H9 (cell line): ENCODE measurements around the gene MYO1D. TPM values are rescaled to one million over a fixed set of nuclear protein-coding genes. Genes with fewer than 3 reads are reported as not detected.

Experiments
- DNase-seq: peaks from one replicate; pipeline ENCODE4 v3.0.0-alpha.2; 2017
- H2AFZ ChIP-seq: one replicate; pipeline ENCODE4 v1.6.1; 2013; ENCODE audit warnings: mild to moderate bottlenecking, low read length, control low read depth, moderate library complexity
- H2AK5ac ChIP-seq: 2 replicates; pipeline ENCODE4 v1.6.1; 2013; ENCODE audit warnings: low read length, control low read depth, mixed read lengths; ENCODE audit not compliant: insufficient read length
- H2BK120ac ChIP-seq: one replicate; pipeline ENCODE4 v1.6.1; 2013; ENCODE audit warnings: low read depth, mild to moderate bottlenecking, low read length, control low read depth, inconsistent platforms; ENCODE audit not compliant: poor library complexity, severe bottlenecking
- H2BK12ac ChIP-seq: 2 replicates; pipeline ENCODE4 v1.6.1; 2013; ENCODE audit warnings: low read length, control low read depth, mixed read lengths, low read depth; ENCODE audit not compliant: insufficient read length
- H2BK15ac ChIP-seq: 2 replicates; pipeline ENCODE4 v1.6.1; 2013; ENCODE audit warnings: low read depth, low read length, control low read depth
- H2BK20ac ChIP-seq: one replicate; pipeline ENCODE4 v1.6.1; 2013; ENCODE audit warnings: low read depth, mild to moderate bottlenecking, low read length, control low read depth, inconsistent platforms; ENCODE audit not compliant: poor library complexity, severe bottlenecking
- H2BK5ac ChIP-seq: 2 replicates; pipeline ENCODE4 v1.6.1; 2013; ENCODE audit warnings: low read length, control low read depth, mixed read lengths; ENCODE audit not compliant: insufficient read length
- H3K14ac ChIP-seq: 2 replicates; pipeline ENCODE4 v1.6.1; 2013; ENCODE audit warnings: low read length, control low read depth; ENCODE audit not compliant: insufficient read depth
- H3K18ac ChIP-seq: 2 replicates; pipeline ENCODE4 v1.6.1; 2013; ENCODE audit warnings: low read depth, mild to moderate bottlenecking, mixed read lengths, low read length, control low read depth; ENCODE audit not compliant: insufficient read length
- H3K23ac ChIP-seq: 2 replicates; pipeline ENCODE4 v1.6.1; 2013; ENCODE audit warnings: low read length, control low read depth, mixed read lengths, low read depth; ENCODE audit not compliant: insufficient read length
- H3K23me2 ChIP-seq: 2 replicates; pipeline ENCODE4 v1.6.1; 2013; ENCODE audit warnings: low read depth, mild to moderate bottlenecking, mixed read lengths, low read length, control low read depth; ENCODE audit not compliant: insufficient read length, poor library complexity, severe bottlenecking
- H3K27ac ChIP-seq: 2 replicates; pipeline ENCODE4 v1.5.1; 2013; ENCODE audit warnings: low read length, control low read depth, mixed read lengths, low read depth; ENCODE audit not compliant: insufficient read length
- H3K27me3 ChIP-seq: 2 replicates; pipeline ENCODE4 v1.6.1; 2013; ENCODE audit warnings: low read length, control low read depth, inconsistent platforms; ENCODE audit not compliant: insufficient read depth
- H3K4ac ChIP-seq: 2 replicates; pipeline ENCODE4 v1.6.1; 2013; ENCODE audit warnings: low read depth, mild to moderate bottlenecking, control low read depth, inconsistent platforms, low read length, moderate library complexity
- H3K4me1 ChIP-seq: 2 replicates; pipeline ENCODE4 v1.6.1; 2013; ENCODE audit warnings: low read length, control low read depth, inconsistent platforms; ENCODE audit not compliant: insufficient read depth
- H3K4me2 ChIP-seq: 2 replicates; pipeline ENCODE4 v1.6.1; 2013; ENCODE audit warnings: low read length, control low read depth, mixed read lengths; ENCODE audit not compliant: insufficient read length, insufficient read depth
- H3K56ac ChIP-seq: 2 replicates; pipeline ENCODE4 v1.6.1; 2013; ENCODE audit warnings: low read depth, mild to moderate bottlenecking, mixed read lengths, low read length, control low read depth; ENCODE audit not compliant: insufficient read length
- H3K79me1 ChIP-seq: 2 replicates; pipeline ENCODE4 v1.6.1; 2013; ENCODE audit warnings: low read depth, mild to moderate bottlenecking, moderate library complexity, low read length, control low read depth, inconsistent platforms; ENCODE audit not compliant: insufficient read depth, poor library complexity, severe bottlenecking
- H3K79me2 ChIP-seq: 2 replicates; pipeline ENCODE4 v1.6.1; 2013; ENCODE audit warnings: low read length, control low read depth, inconsistent platforms; ENCODE audit not compliant: insufficient read depth
- H3K9ac ChIP-seq: 2 replicates; pipeline ENCODE4 v1.6.1; 2013; ENCODE audit warnings: low read length, control low read depth, mixed read lengths; ENCODE audit not compliant: insufficient read length; ENCODE audit errors: extremely low read depth
- H3K9me3 ChIP-seq: one replicate; pipeline ENCODE4 v1.6.1; 2013; ENCODE audit warnings: low read depth, low read length, inconsistent platforms; ENCODE audit not compliant: control insufficient read depth
- H3T11ph ChIP-seq: one replicate; pipeline ENCODE4 v1.6.1; 2013; ENCODE audit warnings: mild to moderate bottlenecking, low read length, control low read depth, inconsistent platforms
- H4K20me1 ChIP-seq: one replicate; pipeline ENCODE4 v1.6.1; 2013; ENCODE audit not compliant: control insufficient read depth, insufficient read length, insufficient read depth
- H4K5ac ChIP-seq: 2 replicates; pipeline ENCODE4 v1.6.1; 2013; ENCODE audit warnings: low read depth, mild to moderate bottlenecking, mixed read lengths, low read length, control low read depth; ENCODE audit not compliant: insufficient read length
- H4K8ac ChIP-seq: replicated peaks from 2 replicates; pipeline ENCODE4 v1.6.1; 2013; ENCODE audit warnings: low read length, control low read depth, mixed read lengths, low read depth; ENCODE audit not compliant: insufficient read length
- H4K91ac ChIP-seq: 2 replicates; pipeline ENCODE4 v1.6.1; 2013; ENCODE audit warnings: low read depth, mild to moderate bottlenecking, moderate library complexity, mixed read lengths, low read length, control low read depth; ENCODE audit not compliant: insufficient read length
- H3K27ac Mint-ChIP-seq, 3 experiments: 2 replicates in 2 of 3; 3 replicates in 1 of 3; pipeline ENCODE4 v1.8.0; 2020 to 2021; ENCODE audit warnings: mixed read lengths in 3 of 3, mild to moderate bottlenecking in 1 of 3, moderate library complexity in 1 of 3
- H3K27me3 Mint-ChIP-seq: 2 replicates; pipeline ENCODE4 v1.8.0; 2021; ENCODE audit warnings: low read depth, mild to moderate bottlenecking, moderate library complexity, mixed read lengths
- H3K36me3 Mint-ChIP-seq, 3 experiments: 2 replicates in 2 of 3; 3 replicates in 1 of 3; pipeline ENCODE4 v1.8.0; 2020 to 2021; ENCODE audit warnings: low read depth in 3 of 3, mixed read lengths in 3 of 3; ENCODE audit not compliant: insufficient read depth in 1 of 3
- H3K4me1 Mint-ChIP-seq, 2 experiments: 2 replicates each; pipeline ENCODE4 v1.8.0; 2020; ENCODE audit warnings: mixed read lengths in 2 of 2
- H3K4me3 Mint-ChIP-seq, 2 experiments: 2 replicates in 1 of 2; 3 replicates in 1 of 2; pipeline ENCODE4 v1.8.0; 2020 to 2021; ENCODE audit warnings: mild to moderate bottlenecking in 2 of 2, mixed read lengths in 2 of 2, moderate library complexity in 1 of 2
- H3K9me3 Mint-ChIP-seq, 2 experiments: 2 replicates in 1 of 2; 3 replicates in 1 of 2; pipeline ENCODE4 v1.8.0; 2020; ENCODE audit warnings: mild to moderate bottlenecking in 2 of 2, mixed read lengths in 2 of 2, moderate library complexity in 1 of 2
- CTCF ChIP-seq: fragments of 200-600 bp; sonication (generic); conservative IDR thresholded peaks from 3 replicates; pipeline ENCODE4 v1.8.0; 2021; ENCODE audit warnings: antibody characterized with exemption, mild to moderate bottlenecking
- total RNA-seq: library from RNA; stranded (reverse); gene quantifications from 2 replicates; pipeline ENCODE4 v1.2.1, GENCODE V29; 2021

Gene MYO1D
- total RNA-seq, 1 experiment from 2014 or later, result 19.0 TPM

DNA sequence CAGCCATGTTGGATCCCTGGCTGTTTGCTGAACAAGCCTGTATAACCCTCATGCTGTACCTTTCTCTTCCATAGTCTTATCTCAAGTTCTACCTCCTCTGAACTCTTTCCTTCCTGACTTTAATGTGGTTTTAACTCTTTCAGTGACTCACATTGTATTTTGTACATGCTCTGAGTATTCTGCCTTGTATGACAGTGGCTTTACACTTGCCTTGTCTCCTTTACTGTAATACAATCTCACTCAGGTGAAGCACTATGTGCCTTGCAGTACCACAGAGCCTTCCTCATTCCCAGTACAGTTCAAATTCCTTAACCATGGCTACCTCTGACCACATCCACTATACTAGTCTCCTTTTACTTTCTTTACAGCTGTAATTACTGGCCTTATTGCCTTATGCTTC, 418.6 kb downstream of the MYO1D start:
- peaks cover 52 to 85% (median 68%) of the 10 kb centered on the region in 3 experiments for H3K36me3 Mint-ChIP-seq
- Histone ChIP-seq H3K27ac (no peak overlapping the region), H3K79me2 (peaks cover 4% of the 10 kb centered on the region; the same call in 1 of the 2 replicates)

More for the DNA sequence above, 418.6 kb downstream of the MYO1D start:
- H4K20me1 ChIP-seq, result no peaks in the 10 kb centered on the region
- H3K56ac ChIP-seq, result no peak overlapping the region
- H3K4ac ChIP-seq, result no peak overlapping the region
- H3K23me2 ChIP-seq, result no peaks in the 10 kb centered on the region
- no peaks in the 10 kb centered on the region for H3K27me3 Mint-ChIP-seq
- H2BK15ac ChIP-seq, result no peak overlapping the region
- H3K4me1 ChIP-seq, result no peaks in the 10 kb centered on the region
- no peak overlapping the region for H3T11ph ChIP-seq
- H3K9ac ChIP-seq, result no peak overlapping the region
- H4K8ac ChIP-seq, result no peak overlapping the region
- H3K23ac ChIP-seq, result no peak overlapping the region
- no peak overlapping the region for H2BK5ac ChIP-seq
- peaks cover 3% of the 10 kb centered on the region for H3K79me1 ChIP-seq
- peaks cover 0 to 3% of the 10 kb centered on the region in 2 experiments; a peak in 1 of 4 replicates for H3K4me1 Mint-ChIP-seq
- H4K5ac ChIP-seq, result no peak overlapping the region
- no peaks in the 10 kb centered on the region for H3K9me3 ChIP-seq
- no peak for TF ChIP-seq CTCF
- H2BK20ac ChIP-seq, result no peak overlapping the region
- no peak overlapping the region for H4K91ac ChIP-seq
- H2BK12ac ChIP-seq, result no peak overlapping the region
- no peaks in the 10 kb centered on the region for H3K9me3 Mint-ChIP-seq
- no peak overlapping the region for H3K4me3 Mint-ChIP-seq
- no peak overlapping the region; a peak in 1 of 7 replicates for H3K27ac Mint-ChIP-seq
- no peak overlapping the region for H2BK120ac ChIP-seq
- no peaks in the 10 kb centered on the region for H3K27me3 ChIP-seq
- H3K4me2 ChIP-seq, result no peak overlapping the region
- no peak overlapping the region for H2AFZ ChIP-seq
- no peak overlapping the region for H3K18ac ChIP-seq
- no peak overlapping the region for H3K14ac ChIP-seq
- H2AK5ac ChIP-seq, result no peak overlapping the region
- no peak for DNase-seq
